ENCODE data around the gene DCT.
"Not testable (repeated sequence)": the region's sequence is repeated elsewhere in the genome, so short reads cannot be mapped to it uniquely, and the experiment has no call there.

The DCT gene

GRCh38 chr13:94479616-94480015, at the start of gene DCT:
Gene DCT, minus strand, starts transcription at chr13:94479682. Its CDS starts 427 bp downstream, at chr13:94479255.
- DNase-seq = peak; percentile 9

GRCh38 chr13:94526956-94527355, 47.5 kb upstream of the DCT start:
- not testable (repeated sequence) for DNase-seq

DNA sequence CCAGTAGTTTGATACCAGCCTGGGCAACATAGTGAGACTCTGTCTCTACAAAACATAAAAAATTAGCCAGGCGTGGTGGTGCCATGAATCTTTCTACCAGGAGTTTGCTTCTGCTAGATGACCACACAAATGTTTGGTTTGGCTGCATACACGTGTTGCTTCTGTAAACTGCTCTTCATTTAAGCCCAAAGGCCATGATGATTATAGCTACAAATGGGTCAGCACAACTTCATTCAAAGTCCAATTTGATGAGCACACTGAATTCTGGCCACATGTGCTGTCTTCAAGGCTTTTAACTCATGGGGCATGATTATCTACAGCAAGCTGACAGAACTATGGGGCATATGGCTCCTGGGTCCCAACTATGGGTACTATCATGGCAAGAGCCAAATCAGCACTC, 46.3 kb upstream of the DCT start:
- DNase-seq = no peak

DNA sequence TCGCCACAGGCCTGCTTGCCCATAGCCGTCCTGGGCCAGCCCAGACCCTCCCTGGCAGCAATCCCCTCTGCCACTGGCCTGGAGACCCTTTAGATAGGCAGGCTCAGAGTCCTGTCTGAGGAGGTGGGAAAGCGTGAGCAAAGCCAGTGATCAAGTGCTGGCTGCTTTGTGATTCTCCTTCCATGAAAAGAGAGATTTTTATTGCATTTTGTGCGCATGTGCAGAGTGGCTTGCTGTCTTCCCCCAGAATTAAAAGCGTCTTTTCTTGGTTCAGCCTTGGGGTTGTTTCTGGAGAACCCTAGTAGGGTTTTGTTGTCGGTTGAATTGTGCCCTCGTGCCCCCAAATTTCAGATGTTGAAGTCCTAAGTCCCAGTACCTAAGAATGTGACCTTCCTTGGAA, 44.9 kb upstream of the DCT start:
- no peak for DNase-seq

DNA sequence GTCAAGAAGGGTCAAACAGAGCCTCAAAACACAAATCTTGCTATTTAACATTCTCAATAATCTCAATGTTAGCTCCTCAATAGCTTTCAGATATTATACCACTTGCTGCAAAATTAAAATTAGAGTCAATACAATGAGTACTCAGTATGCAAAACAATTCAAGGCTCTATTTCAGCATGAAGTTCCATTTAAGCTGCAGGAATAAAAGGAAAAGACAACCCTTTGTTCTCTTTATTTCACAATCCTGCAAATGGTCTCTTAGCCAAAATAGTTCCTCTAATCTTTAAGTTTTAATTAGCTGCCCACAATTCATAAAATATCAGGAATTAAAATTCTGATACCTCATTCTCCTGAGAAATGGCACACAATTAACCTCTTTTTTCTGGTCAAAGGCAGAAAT, 40.5 kb upstream of the DCT start:
- no peak for DNase-seq

DNA sequence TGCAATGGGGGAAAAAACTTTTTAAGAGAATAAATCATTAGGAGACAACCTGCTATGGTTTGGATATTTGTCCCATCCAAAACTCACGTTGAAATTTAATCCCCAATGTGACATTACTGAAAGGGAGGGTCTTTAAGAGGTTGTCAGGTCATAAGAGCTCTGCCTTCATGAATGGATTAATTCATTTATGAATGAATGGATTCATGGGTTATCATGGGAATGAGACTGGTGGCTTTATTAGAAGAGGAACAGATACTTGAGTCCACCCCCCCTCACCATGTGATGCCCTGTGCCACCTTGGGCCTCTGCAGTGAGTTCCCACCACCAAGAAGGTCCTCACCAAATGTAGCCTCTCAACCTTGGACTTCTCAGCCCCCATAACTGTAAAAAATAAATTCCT, 37.0 kb upstream of the DCT start:
- DNase-seq = no peak

DNA sequence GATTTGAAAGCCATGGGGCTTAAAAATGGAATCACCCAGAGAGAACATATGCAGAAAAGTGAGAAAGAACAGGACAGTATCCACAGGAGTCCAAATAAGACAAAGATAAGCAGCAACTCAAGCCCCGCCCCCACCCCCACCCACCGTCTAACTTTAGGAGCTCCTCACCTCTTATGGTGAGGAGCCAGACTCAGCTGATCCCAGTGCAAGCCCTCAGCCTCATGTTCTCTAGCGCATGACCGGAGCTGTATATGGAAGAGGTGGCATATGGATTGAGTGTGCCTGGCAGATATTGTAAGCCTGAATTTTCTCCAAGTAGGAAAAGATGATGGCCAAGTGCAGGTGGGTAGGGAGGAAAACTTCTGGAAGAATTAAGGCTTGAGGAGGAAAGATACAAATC, 36.4 kb upstream of the DCT start:
- no peak for DNase-seq

DNA sequence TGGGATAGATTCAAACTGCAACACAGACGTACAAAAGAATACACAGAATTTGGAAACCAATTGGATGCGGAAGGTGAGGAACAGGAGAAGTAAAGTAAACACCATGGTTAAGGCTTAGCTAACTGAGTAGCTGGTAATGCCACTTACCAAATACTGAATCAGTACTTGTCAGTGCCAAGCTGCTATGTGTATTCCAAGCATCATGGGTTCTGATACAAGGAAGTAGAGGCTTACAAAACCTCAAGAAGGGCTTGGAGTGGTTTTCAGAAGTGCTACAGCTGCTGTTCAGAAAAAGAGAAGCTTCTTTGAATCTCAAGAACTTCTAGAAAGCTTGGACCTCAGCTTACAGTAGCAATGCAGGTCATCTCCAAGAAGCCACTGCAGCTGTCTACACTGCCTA, 35.9 kb upstream of the DCT start:
- DNase-seq = no peak

DNA sequence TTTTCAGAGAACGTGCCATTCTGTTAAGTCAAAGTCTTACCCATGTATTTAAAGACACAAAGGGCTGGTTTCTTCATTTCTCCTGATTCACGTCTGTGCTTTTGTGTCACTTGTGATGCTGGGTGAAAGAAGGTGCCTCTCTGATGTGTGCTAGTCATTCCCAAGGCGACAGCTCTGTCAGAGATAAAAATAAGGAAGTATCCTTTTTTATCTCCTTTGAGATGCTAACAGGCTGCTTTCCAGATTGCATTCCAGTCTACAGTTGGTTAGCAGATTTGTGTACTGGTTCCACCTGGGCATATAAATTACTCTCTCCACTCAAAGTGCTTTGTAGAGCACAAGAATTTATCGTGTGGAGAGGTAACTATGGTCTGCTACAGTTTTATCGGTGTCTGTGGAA, 33.5 kb upstream of the DCT start:
- no peak for DNase-seq

DNA sequence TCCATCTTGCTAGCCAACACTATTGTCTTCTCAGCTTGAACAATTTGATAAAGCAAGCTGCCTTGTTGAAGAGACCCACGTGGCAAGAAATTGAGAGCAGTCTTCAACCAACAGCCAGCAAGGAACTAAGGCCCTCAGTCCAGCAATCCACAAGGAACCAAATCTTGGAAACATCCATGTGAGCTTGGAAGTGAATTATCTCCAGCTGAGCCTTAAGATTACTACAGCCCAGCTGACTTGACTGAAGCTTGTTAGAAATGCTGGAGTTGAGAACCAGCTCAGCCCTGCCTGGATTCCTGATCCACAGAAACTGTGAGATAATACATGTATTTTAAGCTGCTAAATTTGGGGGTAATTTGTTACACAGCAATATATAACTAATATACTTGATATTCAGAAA, 26.2 kb upstream of the DCT start:
- no peak for DNase-seq

DNA sequence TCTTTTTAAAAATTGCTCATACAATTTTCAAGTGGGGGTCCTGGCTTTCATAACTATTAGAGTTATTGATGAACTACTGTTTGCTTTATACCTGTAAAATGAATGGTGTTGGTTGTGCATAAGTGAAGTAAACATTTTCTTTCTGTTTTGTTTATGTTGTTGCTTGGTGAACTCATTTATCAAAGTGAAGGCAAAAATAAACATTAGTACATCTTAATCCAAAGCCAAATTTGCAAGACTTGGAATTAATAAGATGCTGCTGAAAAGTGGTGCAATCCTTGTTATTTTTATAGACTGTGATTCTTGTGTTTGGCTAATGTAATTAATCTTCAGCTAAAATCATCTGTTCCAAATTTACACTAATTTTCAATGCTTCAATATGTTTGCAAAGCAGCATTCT, 24.4 kb upstream of the DCT start:
- no peak for DNase-seq

DNA sequence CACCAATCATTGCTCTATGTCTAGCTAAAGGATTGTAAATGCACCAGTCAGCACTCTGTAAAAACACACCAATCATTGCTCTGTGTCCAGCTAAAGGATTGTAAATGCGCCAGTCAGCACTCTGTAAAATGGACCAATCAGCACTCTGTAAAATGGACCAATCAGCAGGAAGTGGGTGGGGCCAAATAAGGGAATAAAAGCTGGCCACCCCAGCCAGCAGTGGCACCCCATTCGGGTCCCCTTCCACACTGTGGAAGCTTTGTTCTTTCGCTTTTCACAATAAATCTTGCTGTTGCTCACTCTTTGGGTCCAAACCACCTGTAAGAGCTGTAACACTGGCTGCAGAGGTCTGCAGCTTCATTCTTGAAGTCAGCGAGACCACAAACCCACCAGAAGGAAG, 19.3 kb upstream of the DCT start:
- DNase-seq = not testable (repeated sequence)

DNA sequence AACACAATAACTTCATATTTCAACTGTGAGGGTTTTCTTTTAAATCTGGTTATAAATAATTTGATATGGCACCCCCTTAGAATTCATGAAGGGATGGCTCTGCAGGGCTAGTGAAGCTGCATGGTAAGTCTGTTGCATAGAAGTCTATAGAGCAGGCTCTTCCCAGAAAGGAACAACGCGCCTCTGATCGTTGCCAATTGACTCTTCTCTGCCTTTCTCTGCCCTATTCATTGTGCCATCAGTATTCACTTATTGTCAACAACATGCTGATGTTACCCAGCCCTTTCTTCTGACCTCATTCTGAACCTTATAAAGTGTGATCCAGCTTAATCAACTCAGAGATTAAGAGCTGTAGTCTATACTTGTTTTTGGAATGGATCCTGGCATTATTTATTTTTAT, 16.3 kb upstream of the DCT start:
- DNase-seq = no peak

GRCh38 chr13:94494026-94494425, 14.5 kb upstream of the DCT start:
- no peak for DNase-seq

GRCh38 chr13:94487043-94487442, 7.6 kb upstream of the DCT start:
- DNase-seq = no peak

GRCh38 chr13:94483970-94484369, 4.5 kb upstream of the DCT start:
- DNase-seq = no peak

- no peak for DNase-seq
Measured at GRCh38 chr13:94481941-94482340, 2.5 kb upstream of the DCT start.

DNA sequence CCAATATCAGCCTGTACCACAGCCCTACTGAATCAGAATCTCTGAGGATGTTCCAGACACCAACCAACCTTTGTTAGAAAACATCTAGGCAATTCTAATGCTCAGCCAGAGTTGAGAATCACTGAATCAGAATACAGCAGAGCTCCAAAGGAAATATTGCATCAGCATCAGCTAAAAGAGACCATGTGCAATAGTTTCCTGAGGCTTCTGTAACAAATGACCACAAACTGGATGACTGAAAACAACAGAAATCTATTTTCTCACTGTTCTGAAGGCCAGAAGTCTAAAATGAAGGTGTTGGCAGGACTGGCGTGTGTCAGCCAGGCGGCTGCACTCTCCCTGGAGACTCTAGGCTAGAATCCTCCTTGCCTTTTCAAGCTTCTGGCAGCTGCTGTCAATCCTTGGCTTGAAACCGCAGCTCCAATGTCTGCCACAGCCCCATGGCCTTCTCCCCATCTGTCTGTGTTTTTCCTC, 1.2 kb upstream of the DCT start:
- DNase-seq = no peak

GRCh38 chr13:94478913-94479312, 569 bp downstream of the DCT start:
- DNase-seq = no peak

GRCh38 chr13:94470126-94470525, 9.4 kb downstream of the DCT start:
- DNase-seq = no peak

GRCh38 chr13:94464771-94465170, 14.7 kb downstream of the DCT start:
- no peak for DNase-seq

- no peak for DNase-seq
Measured at GRCh38 chr13:94462670-94463069, 16.8 kb downstream of the DCT start.

GRCh38 chr13:94459116-94459515, 20.4 kb downstream of the DCT start:
- no peak for DNase-seq

DNA sequence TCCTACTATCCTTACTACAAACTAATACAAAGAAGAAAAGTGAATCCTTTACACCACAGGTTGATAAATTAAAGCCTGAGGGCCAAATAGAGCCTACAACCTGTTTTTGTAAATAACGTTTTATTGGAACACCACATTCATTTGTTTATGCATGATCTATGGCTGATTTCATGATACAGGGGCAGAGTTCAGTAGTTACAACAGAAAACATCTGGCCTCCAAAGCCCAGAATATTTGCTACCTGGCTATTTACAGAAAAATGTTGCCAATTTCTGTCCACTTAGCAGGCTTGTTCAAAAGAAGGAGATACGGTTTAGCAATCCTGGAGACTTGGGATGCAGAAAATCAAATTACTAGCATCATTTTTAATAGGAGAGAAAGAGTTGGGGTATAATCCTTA, 24.1 kb downstream of the DCT start:
- DNase-seq = no peak

GRCh38 chr13:94454906-94455305, 24.6 kb downstream of the DCT start:
- DNase-seq = no peak

- DNase-seq = no peak
Measured at GRCh38 chr13:94454334-94454733, 25.1 kb downstream of the DCT start.
